Suprapubic skin (tissue), 4 donors: ENCODE data around the gene PDE4D. TPM values are rescaled to one million over a fixed set of nuclear protein-coding genes. Genes with fewer than 3 reads are reported as not detected.

Experiments used
- DNase-seq, 2 donors: peaks; one replicate each; pipeline ENCODE4 v3.0.0-alpha.2; 2019; ENCODE audit warnings: low spot score in 2 of 2
- H3K27ac ChIP-seq: fragments of 200-600 bp; sonication (generic); one replicate; pipeline ENCODE4 v1.5.1; 2019
- H3K27me3 ChIP-seq: fragments of 200-600 bp; sonication (generic); one replicate; pipeline ENCODE4 v1.5.1; 2019
- H3K36me3 ChIP-seq: fragments of 200-600 bp; sonication (generic); one replicate; pipeline ENCODE4 v1.5.1; 2019
- H3K4me1 ChIP-seq: fragments of 200-600 bp; sonication (generic); one replicate; pipeline ENCODE4 v1.5.1; 2019
- H3K4me3 ChIP-seq: fragments of 200-600 bp; sonication (generic); one replicate; pipeline ENCODE4 v1.5.1; 2019; ENCODE audit warnings: mild to moderate bottlenecking
- H3K9me3 ChIP-seq: fragments of 200-600 bp; sonication (generic); one replicate; pipeline ENCODE4 v1.5.1; 2019
- CTCF ChIP-seq, 2 donors: fragments of 200-600 bp in 1 of 2; fragments of 450-650 bp in 1 of 2; sonication (generic) in 1 of 2; IDR thresholded peaks; one replicate each; pipeline ENCODE4 v1.5.1; 2016 to 2019; ENCODE audit warnings: antibody characterized with exemption in 2 of 2, mild to moderate bottlenecking in 1 of 2, moderate library complexity in 1 of 2
- EP300 ChIP-seq: sonication (generic); formaldehyde crosslinking; IDR thresholded peaks from one replicate; pipeline ENCODE4 v1.6.1; 2017; ENCODE audit warnings: antibody characterized with exemption
- POLR2A ChIP-seq, 2 donors: fragments of 450-650 bp; IDR thresholded peaks; one replicate each; pipeline ENCODE4 v1.6.1; 2017; ENCODE audit warnings: antibody characterized with exemption in 2 of 2, mild to moderate bottlenecking in 2 of 2, moderate library complexity in 2 of 2
- POLR2AphosphoS5 ChIP-seq, 3 donors: sonication (generic); formaldehyde crosslinking; IDR thresholded peaks; one replicate each; pipeline ENCODE4 v1.6.1; 2017; ENCODE audit warnings: antibody characterized with exemption in 3 of 3
- WGBS: methylation state at CpG from one replicate; pipeline ENCODE4 v1.1.5; 2018; 5-methylcytosine and 5-hydroxymethylcytosine counted together
- total RNA-seq, 4 donors: library from RNA; depleted of rRNA; stranded (reverse); fragments of >200 nt; gene quantifications; one replicate each; pipeline ENCODE4 v1.1.0, GENCODE V29; 2016

PDE4D gene
- total RNA-seq, 4 donors from 2014 or later, result 26.8 to 57.2 (median 29.9) TPM

- no peak for DNase-seq
- peaks cover 32% of the 10 kb centered on the region for H3K4me1 ChIP-seq
- H3K27me3 ChIP-seq, result no peaks in the 10 kb centered on the region
- H3K36me3 ChIP-seq, result no peaks in the 10 kb centered on the region
- H3K4me3 ChIP-seq, result peak overlapping the region; percentile 60
- peak overlapping the region; percentile 73 for H3K27ac ChIP-seq
- no peaks in the 10 kb centered on the region for H3K9me3 ChIP-seq
- TF ChIP-seq CTCF (IDR thresholded peaks at IDR 0.05) (no peak), POLR2A (IDR thresholded peaks at IDR 0.05) (no peak), EP300 (no peak), POLR2AphosphoS5 (IDR thresholded peaks at IDR 0.05) (no peak)
- 19% methylated on average over 4 of the region's 4 CpGs for WGBS
Observed at GRCh38 chr5:59767681-59768151, 125.8 kb downstream of the PDE4D start.

- peaks cover 32% of the 10 kb centered on the region for H3K4me1 ChIP-seq
- peak overlapping the region; percentile 60 for H3K4me3 ChIP-seq
- no peak overlapping the region for H3K27ac ChIP-seq
- no peaks in the 10 kb centered on the region for H3K36me3 ChIP-seq
- DNase-seq, result no peak
- H3K9me3 ChIP-seq, result no peaks in the 10 kb centered on the region
- H3K27me3 ChIP-seq, result no peaks in the 10 kb centered on the region
- no peak for TF ChIP-seq CTCF (IDR thresholded peaks at IDR 0.05)
- no peak for TF ChIP-seq POLR2AphosphoS5 (IDR thresholded peaks at IDR 0.05)
- TF ChIP-seq EP300, result no peak
Observed at GRCh38 chr5:59767211-59767605, 126.3 kb downstream of the PDE4D start.

- Histone ChIP-seq H3K27ac (no peak overlapping the region), H3K9me3 (no peaks in the 10 kb centered on the region), H3K27me3 (no peaks in the 10 kb centered on the region), H3K4me1 (peaks cover 28% of the 10 kb centered on the region), H3K36me3 (no peaks in the 10 kb centered on the region), H3K4me3 (peak overlapping the region; percentile 15)
- no peak for TF ChIP-seq POLR2A (IDR thresholded peaks at IDR 0.05)
- no peak for TF ChIP-seq EP300
- no peak for TF ChIP-seq CTCF (IDR thresholded peaks at IDR 0.05)
- TF ChIP-seq POLR2AphosphoS5 (IDR thresholded peaks at IDR 0.05), result no peak
- 39% methylated on average over 7 of the region's 7 CpGs for WGBS
- DNase-seq, result no peak
Observed at GRCh38 chr5:59766427-59767210, 126.9 kb downstream of the PDE4D start.

- H3K27me3 ChIP-seq, result no peaks in the 10 kb centered on the region
- 55% methylated on average over 2 of the region's 2 CpGs for WGBS
- no peaks in the 10 kb centered on the region for H3K36me3 ChIP-seq
- H3K9me3 ChIP-seq, result no peaks in the 10 kb centered on the region
- no peak overlapping the region for H3K27ac ChIP-seq
- H3K4me3 ChIP-seq, result no peak overlapping the region
- TF ChIP-seq POLR2A (IDR thresholded peaks at IDR 0.05), result no peak
- TF ChIP-seq CTCF (IDR thresholded peaks at IDR 0.05), result no peak
- TF ChIP-seq POLR2AphosphoS5 (IDR thresholded peaks at IDR 0.05), result no peak
- no peak for TF ChIP-seq EP300
- H3K4me1 ChIP-seq, result peaks cover 36% of the 10 kb centered on the region
- DNase-seq, result no peak
Observed at GRCh38 chr5:59765446-59765845, 128.1 kb downstream of the PDE4D start.

GRCh38 chr5:59764361-59764760 lies 129.2 kb downstream of the PDE4D start:
- H3K27ac ChIP-seq, result no peak overlapping the region
- H3K4me1 ChIP-seq, result peaks cover 44% of the 10 kb centered on the region
- H3K4me3 ChIP-seq, result no peak overlapping the region
- 95% methylated on average over 3 of the region's 3 CpGs for WGBS
- H3K27me3 ChIP-seq, result no peaks in the 10 kb centered on the region
- DNase-seq, result no peak
- no peaks in the 10 kb centered on the region for H3K36me3 ChIP-seq
- TF ChIP-seq EP300, result no peak
- TF ChIP-seq CTCF (IDR thresholded peaks at IDR 0.05), result no peak
- no peak for TF ChIP-seq POLR2A (IDR thresholded peaks at IDR 0.05)
- TF ChIP-seq POLR2AphosphoS5 (IDR thresholded peaks at IDR 0.05), result no peak
- no peaks in the 10 kb centered on the region for H3K9me3 ChIP-seq
